ENCODE measurements around the gene ZNF536. TPM values are rescaled to one million over a fixed set of nuclear protein-coding genes. Genes with fewer than 3 reads are reported as not detected.

ZNF536 gene
- total RNA-seq, 1 experiment from 2014 or later: not detected

GRCh38 chr19:30546332-30546731 lies 174.1 kb downstream of the ZNF536 start:
- ChIA-PET POLR2A (ENCODE audit: unreplicated experiment) (no interaction called here), CTCF (no interaction called here)
- H4K20me1 ChIP-seq (ENCODE audit: insufficient read depth): no peaks in the 10 kb centered on the region
- no TSS peak for BruUV-seq (replicated peaks)
- no peaks in the 10 kb centered on the region for H3K4me1 ChIP-seq (replicated peaks; ENCODE audit: insufficient read depth)
- intact Hi-C loops (cut with micrococcal nuclease; ENCODE audit: unreplicated experiment): no loop called here
- no peak overlapping the region for H3K4me2 ChIP-seq
- peaks cover 75% of the 10 kb centered on the region for H3K27me3 ChIP-seq (ENCODE audit: insufficient read depth, low read depth)
- no peaks in the 10 kb centered on the region for H3K9me2 ChIP-seq (ENCODE audit: insufficient read depth)
- DNase-seq: no peak
- H3K9me3 ChIP-seq (ENCODE audit: insufficient read depth, low read depth): no peaks in the 10 kb centered on the region
- no peak overlapping the region for H2AFZ ChIP-seq
- TF ChIP-seq EZH2 (IDR thresholded peaks at IDR 0.05; ENCODE audit: low read depth): no peak
- no peak for TF ChIP-seq CTCF (conservative IDR thresholded peaks at IDR 0.05)
- no peak overlapping the region for H3K27ac ChIP-seq
- H3K4me3 ChIP-seq: no peak overlapping the region
- H3K36me3 ChIP-seq (ENCODE audit: low read depth): no peaks in the 10 kb centered on the region
- H3K79me2 ChIP-seq (ENCODE audit: low read depth): no peaks in the 10 kb centered on the region
- no peaks in the 10 kb centered on the region for H3F3A ChIP-seq (ENCODE audit: insufficient read depth, low read depth)

GRCh38 chr19:30547246-30547645 lies 175.1 kb downstream of the ZNF536 start:
- Histone ChIP-seq H3K79me2 (ENCODE audit: low read depth) (no peaks in the 10 kb centered on the region), H3K4me2 (no peak overlapping the region), H3K4me1 (replicated peaks; ENCODE audit: insufficient read depth) (no peaks in the 10 kb centered on the region), H3K36me3 (ENCODE audit: low read depth) (no peaks in the 10 kb centered on the region), H2AFZ (no peak overlapping the region), H3K9me3 (ENCODE audit: insufficient read depth, low read depth) (no peaks in the 10 kb centered on the region), H3K27ac (no peak overlapping the region), H4K20me1 (ENCODE audit: insufficient read depth) (no peaks in the 10 kb centered on the region), H3K27me3 (ENCODE audit: insufficient read depth, low read depth) (peaks cover 79% of the 10 kb centered on the region), H3F3A (ENCODE audit: insufficient read depth, low read depth) (no peaks in the 10 kb centered on the region), H3K4me3 (no peak overlapping the region), H3K9me2 (ENCODE audit: insufficient read depth) (no peaks in the 10 kb centered on the region)
- POLR2A ChIA-PET (ENCODE audit: unreplicated experiment): no interaction called here
- TF ChIP-seq EZH2 (IDR thresholded peaks at IDR 0.05; ENCODE audit: low read depth) (no peak), CTCF (conservative IDR thresholded peaks at IDR 0.05) (no peak)
- no peak for DNase-seq
- intact Hi-C loops (cut with micrococcal nuclease; ENCODE audit: unreplicated experiment): no loop called here
- CTCF ChIA-PET: no interaction called here
- no TSS peak for BruUV-seq (replicated peaks)

GRCh38 chr19:30549151-30549550 lies 177.0 kb downstream of the ZNF536 start:
- Histone ChIP-seq H3K9me2 (ENCODE audit: insufficient read depth) (no peaks in the 10 kb centered on the region), H3K36me3 (ENCODE audit: low read depth) (no peaks in the 10 kb centered on the region), H3K4me3 (no peak overlapping the region), H3K9me3 (ENCODE audit: insufficient read depth, low read depth) (no peaks in the 10 kb centered on the region), H4K20me1 (ENCODE audit: insufficient read depth) (no peaks in the 10 kb centered on the region), H3K79me2 (ENCODE audit: low read depth) (no peaks in the 10 kb centered on the region), H3K4me1 (replicated peaks; ENCODE audit: insufficient read depth) (no peaks in the 10 kb centered on the region), H3F3A (ENCODE audit: insufficient read depth, low read depth) (no peaks in the 10 kb centered on the region), H3K4me2 (no peak overlapping the region), H2AFZ (no peak overlapping the region), H3K27me3 (ENCODE audit: insufficient read depth, low read depth) (peaks cover 83% of the 10 kb centered on the region), H3K27ac (no peak overlapping the region)
- no TSS peak for BruUV-seq (replicated peaks)
- POLR2A ChIA-PET (ENCODE audit: unreplicated experiment): no interaction called here
- DNase-seq: no peak
- intact Hi-C loops (cut with micrococcal nuclease; ENCODE audit: unreplicated experiment): no loop called here
- CTCF ChIA-PET: no interaction called here
- no peak for TF ChIP-seq CTCF (conservative IDR thresholded peaks at IDR 0.05)
- TF ChIP-seq EZH2 (IDR thresholded peaks at IDR 0.05; ENCODE audit: low read depth): no peak
